Sigmoid colon (tissue), 4 donors: ENCODE results near the gene MOK.

Source experiments
- EP300 ChIP-seq, 4 donors: sonication (generic); formaldehyde crosslinking; IDR thresholded peaks; one replicate each; pipeline ENCODE4 v1.6.1; 2017; ENCODE audit warnings: antibody characterized with exemption in 4 of 4
- POLR2A ChIP-seq, 2 donors: fragments of 450-650 bp; IDR thresholded peaks; one replicate each; pipeline ENCODE4 v1.6.1; 2016; ENCODE audit warnings: antibody characterized with exemption in 2 of 2, mild to moderate bottlenecking in 2 of 2, moderate library complexity in 2 of 2
- POLR2AphosphoS5 ChIP-seq, 4 donors: sonication (generic); formaldehyde crosslinking; IDR thresholded peaks; one replicate each; pipeline ENCODE4 v1.6.1; 2017; ENCODE audit warnings: antibody characterized with exemption in 4 of 4
- TF ChIP-seq, protein P1 (sequence below), 4 experiments: fragments of 450-650 bp in 3 of 4; fragments of 200-600 bp in 1 of 4; IDR thresholded peaks; one replicate each; pipeline ENCODE4 v1.5.1; 2016 to 2019; ENCODE audit warnings: antibody characterized with exemption in 4 of 4, mild to moderate bottlenecking in 3 of 4, moderate library complexity in 2 of 4

- TF ChIP-seq EP300 (IDR thresholded peaks at IDR 0.05) = no peak
- TF ChIP-seq, protein P1, sequence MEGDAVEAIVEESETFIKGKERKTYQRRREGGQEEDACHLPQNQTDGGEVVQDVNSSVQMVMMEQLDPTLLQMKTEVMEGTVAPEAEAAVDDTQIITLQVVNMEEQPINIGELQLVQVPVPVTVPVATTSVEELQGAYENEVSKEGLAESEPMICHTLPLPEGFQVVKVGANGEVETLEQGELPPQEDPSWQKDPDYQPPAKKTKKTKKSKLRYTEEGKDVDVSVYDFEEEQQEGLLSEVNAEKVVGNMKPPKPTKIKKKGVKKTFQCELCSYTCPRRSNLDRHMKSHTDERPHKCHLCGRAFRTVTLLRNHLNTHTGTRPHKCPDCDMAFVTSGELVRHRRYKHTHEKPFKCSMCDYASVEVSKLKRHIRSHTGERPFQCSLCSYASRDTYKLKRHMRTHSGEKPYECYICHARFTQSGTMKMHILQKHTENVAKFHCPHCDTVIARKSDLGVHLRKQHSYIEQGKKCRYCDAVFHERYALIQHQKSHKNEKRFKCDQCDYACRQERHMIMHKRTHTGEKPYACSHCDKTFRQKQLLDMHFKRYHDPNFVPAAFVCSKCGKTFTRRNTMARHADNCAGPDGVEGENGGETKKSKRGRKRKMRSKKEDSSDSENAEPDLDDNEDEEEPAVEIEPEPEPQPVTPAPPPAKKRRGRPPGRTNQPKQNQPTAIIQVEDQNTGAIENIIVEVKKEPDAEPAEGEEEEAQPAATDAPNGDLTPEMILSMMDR (IDR thresholded peaks at IDR 0.05) = no peak
- TF ChIP-seq POLR2A (IDR thresholded peaks at IDR 0.05) = no peak
- TF ChIP-seq POLR2AphosphoS5 (IDR thresholded peaks at IDR 0.05) = no peak
These were observed 112.0 kb downstream of the MOK start for GRCh38 chr14:102192840-102193502.
